Activated CD4-positive, CD25-positive, alpha-beta regulatory T cell treated with anti-CD3 and anti-CD28 coated beads, Interleukin-2, amount 50 U/mL, for 16 hours (primary cell): Measurements from ENCODE around the gene UBE2V1.
"Not testable (repeated sequence)": the region's sequence is repeated elsewhere in the genome, so short reads cannot be mapped to it uniquely, and the experiment has no call there.

ENCODE experiments used
- DNase-seq: peaks from one replicate; pipeline ENCODE4 v3.0.0-alpha.2; 2020; ENCODE audit warnings: low read depth, low spot score

The UBE2V1 gene

DNA sequence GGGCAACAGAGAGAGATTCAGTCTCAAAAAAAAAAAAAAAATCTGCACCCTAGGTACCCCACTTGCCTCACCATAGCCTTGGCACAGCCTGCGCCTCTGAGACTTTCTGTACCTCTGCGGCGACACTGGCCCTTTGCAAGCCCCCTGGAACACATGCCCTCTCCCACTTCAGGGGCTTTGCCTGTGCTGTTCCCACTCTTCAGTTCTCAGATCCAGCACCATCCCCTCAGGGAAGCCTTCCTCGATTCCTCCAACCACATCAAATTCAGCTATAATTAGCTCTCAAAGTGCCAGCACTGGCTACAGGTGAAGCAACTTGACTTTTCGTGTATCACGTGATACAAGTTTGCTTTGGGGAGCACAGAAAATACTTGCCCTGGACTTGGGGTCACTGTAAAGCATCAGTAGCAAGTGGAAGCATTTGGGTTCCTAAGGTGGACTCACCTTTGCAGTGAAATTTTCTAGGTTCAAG lies 2.1 kb upstream of the UBE2V1 start:
- DNase-seq = no peak

DNA sequence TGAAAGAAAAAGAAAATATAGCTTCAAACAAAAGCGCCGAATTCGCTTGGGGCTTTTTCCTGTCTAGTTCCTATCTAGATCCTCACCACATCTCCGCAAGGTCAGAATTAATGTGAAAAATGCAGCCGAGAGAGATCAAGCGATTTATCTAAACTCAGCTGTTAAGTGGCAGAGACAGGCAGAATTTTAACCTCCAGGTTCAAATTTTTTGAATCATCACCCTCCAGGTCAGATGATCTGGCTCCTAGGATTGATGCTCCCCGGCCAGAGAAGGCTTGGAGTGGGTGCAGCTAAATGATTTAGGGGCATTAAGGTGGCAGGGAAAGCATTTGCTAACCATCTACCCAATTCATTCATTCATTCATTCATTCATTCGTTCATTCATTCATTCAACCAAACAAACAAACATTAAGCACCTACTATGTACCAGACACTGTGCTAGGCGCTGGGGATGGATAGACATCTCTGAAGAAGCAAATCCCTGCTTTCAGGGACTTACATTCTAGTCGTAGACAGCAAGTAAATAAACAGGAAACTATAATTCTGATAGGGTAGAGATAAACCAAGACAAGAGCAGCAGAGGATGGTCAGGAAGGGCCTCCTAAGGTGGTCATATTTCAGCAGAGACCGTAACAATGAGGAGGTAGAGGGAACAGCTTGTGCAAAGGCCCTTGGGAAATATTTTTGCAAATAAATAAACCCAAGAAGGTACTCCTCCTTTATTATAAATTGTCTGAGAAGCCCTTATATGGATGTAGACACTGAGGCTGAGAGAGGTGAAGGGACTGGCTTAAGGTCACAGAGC lies 672 bp upstream of the UBE2V1 start:
- DNase-seq = no peak

DNA sequence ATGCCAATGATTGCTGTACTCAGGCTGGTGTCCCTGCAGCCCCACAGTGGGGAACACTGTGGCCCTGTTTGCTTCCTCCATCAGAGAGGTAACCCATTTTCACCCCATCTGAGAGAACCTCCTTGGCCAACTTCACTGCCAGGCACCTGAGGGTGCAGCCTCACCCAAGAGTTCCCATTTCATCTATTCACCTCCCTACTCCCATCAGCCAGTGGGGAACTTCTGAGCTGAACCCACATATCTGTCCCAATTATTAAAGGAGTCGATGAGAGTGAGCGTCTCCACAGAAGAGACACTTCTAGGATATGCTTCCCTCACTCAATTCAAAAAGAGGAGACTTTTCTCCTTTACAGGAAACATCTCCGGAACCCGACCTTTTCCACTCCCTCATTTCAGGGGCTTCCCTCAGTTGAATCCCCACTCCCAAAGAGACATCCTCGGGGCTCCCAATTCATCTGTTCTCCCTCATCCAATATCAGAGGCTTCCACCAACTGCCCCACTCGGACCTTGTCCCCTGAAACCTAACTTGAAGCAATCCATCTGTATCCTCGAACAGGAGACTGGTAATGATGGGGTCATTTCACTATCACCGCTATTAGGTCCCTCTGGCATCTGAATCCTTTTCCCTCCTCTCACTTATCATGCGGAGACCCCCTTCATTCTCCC lies 988 bp downstream of the UBE2V1 start:
- no peak for DNase-seq

GRCh38 chr20:50111120-50111828 lies 1.7 kb downstream of the UBE2V1 start:
- DNase-seq = peak; percentile 22

GRCh38 chr20:50110141-50111047 lies 2.6 kb downstream of the UBE2V1 start:
- DNase-seq = no peak

- DNase-seq = no peak
These were observed 4.3 kb downstream of the UBE2V1 start for GRCh38 chr20:50108556-50109235.

GRCh38 chr20:50107796-50108331 lies 5.1 kb downstream of the UBE2V1 start:
- DNase-seq = no peak

DNA sequence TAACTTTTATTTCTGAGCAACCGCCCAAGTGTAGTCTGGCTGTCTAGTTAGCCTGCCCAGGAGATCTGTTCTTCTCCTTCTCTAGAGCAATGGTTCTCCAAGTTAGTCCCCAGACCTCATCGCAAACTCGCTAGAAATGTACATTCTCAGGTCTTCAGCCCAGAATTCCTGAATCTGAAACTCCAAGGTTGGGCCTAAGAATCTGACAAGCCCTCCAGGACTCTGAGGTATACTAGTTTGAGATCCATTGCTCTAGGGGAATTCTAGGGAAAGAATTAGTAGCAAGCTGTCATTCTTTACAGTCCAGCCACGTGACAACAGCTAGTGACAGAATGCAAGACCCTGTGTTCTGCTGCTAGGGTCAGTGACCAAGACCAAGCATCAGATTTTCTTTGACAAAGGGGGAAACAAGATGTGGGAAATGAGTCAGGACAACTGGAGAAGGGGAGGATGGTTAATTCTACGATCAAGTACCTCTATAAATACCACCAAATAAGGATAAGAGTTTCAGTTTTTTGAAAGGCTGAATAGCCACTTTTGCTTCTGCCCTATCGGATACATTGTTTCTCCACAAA lies 5.8 kb downstream of the UBE2V1 start:
- no peak for DNase-seq

- DNase-seq = not testable (repeated sequence)
These were observed 6.3 kb downstream of the UBE2V1 start for GRCh38 chr20:50106669-50107068.

GRCh38 chr20:50103464-50104107 lies 9.4 kb downstream of the UBE2V1 start:
- not testable (repeated sequence) for DNase-seq

GRCh38 chr20:50102551-50102950 lies 10.4 kb downstream of the UBE2V1 start:
- not testable (repeated sequence) for DNase-seq

- DNase-seq = no peak
These were observed 11.1 kb downstream of the UBE2V1 start for GRCh38 chr20:50101887-50102286.

DNA sequence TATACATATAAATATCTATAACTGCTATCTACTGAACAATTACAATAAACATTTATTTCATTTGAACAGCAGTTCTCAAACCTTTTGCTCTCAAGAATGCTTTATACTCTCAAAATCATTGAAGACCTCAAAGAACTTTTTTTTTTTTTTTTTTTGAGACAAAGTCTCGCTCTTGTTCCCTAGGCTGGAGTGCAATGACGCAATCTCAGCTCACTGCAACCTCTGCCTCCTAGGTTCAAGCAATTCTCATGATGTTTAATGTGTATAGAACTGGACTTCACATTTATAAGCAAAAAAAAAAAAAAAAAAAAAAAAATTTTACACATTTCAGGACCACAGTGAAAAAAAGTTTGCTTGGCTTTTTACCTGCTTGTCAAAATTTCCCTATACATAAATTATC lies 11.7 kb downstream of the UBE2V1 start:
- DNase-seq = no peak

GRCh38 chr20:50100552-50100951 lies 12.4 kb downstream of the UBE2V1 start:
- DNase-seq = no peak

DNA sequence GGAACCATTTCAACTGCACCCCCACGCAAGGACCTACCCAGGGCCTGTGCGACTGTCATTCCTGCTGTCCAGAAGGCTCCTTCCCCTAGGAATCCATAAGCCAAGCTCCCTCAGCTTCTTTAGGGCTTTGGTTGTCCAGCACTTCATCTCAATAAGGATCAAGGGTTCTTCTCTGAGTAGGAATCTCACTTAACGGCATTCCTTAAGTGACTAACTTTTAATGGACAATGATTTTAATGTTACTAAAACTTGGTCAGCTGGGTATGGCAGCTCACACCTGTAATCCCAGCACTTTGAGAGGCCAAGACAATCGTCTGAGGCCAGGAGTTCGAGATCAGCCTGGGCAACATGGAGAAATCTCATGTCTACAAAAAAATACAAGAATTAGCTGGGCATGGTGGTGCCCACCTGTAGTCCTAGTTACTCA lies 13.4 kb downstream of the UBE2V1 start:
- no peak for DNase-seq

- DNase-seq = no peak
These were observed 13.8 kb downstream of the UBE2V1 start for GRCh38 chr20:50099113-50099512.

- DNase-seq = no peak
These were observed 14.7 kb downstream of the UBE2V1 start for GRCh38 chr20:50098259-50098658.

DNA sequence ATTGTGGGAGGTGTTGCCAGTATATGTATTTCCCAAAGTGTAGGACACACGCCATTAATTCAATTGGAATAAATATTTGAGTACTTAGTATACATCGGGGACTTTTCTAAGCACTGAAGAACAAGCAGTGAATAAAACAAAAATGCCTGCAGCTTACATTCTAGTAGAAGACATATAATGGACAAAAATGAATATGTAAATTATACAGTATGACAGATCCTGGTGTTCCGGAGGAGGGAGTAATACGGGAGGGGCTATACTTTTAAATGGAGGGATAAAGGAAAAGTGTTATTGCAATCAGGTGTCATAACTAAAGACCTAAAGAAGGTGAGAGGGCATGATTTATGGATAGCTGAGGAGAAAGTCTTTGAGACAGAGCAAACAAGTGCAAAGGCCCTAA lies 15.1 kb downstream of the UBE2V1 start:
- DNase-seq = no peak

- DNase-seq = no peak
These were observed 16.7 kb downstream of the UBE2V1 start for GRCh38 chr20:50096237-50096636.
